ENCODE data around the gene ADAM8. TPM values are rescaled to one million over a fixed set of nuclear protein-coding genes. Genes with fewer than 3 reads are reported as not detected.

Gene ADAM8
- total and polyA plus RNA-seq, 2 of the 4 experiments (the other 2 are of a cell fraction): under 0.01 to 0.74 TPM

GRCh38 chr10:133249094-133249780 lies 27.4 kb downstream of the ADAM8 start:
- Histone ChIP-seq H3K9me3 (ENCODE audit: control insufficient read depth, insufficient read depth, low read length) (no peaks in the 10 kb centered on the region), H3K36me3 (ENCODE audit: control insufficient read depth, insufficient read depth, low read length) (no peaks in the 10 kb centered on the region), H3K4me2 (ENCODE audit: low read depth, low read length) (no peak overlapping the region), H3K27ac (ENCODE audit: insufficient read depth, low read length) (no peak overlapping the region), H2BK120ac (ENCODE audit: low read depth, low read length) (no peak overlapping the region), H2AFZ (replicated peaks; ENCODE audit: low read length, poor library complexity) (no peak overlapping the region), H3K56ac (ENCODE audit: extremely low read depth, insufficient read depth, low read length) (no peak overlapping the region), H3K23ac (ENCODE audit: low read depth, low read length) (no peak overlapping the region), H3K18ac (ENCODE audit: low read depth, low read length) (no peak overlapping the region), H2BK20ac (ENCODE audit: low read depth, low read length) (no peak overlapping the region), H4K91ac (ENCODE audit: insufficient read depth, low read depth, low read length) (no peak overlapping the region), H4K5ac (ENCODE audit: low read depth, low read length) (no peak overlapping the region), H3K27me3 (ENCODE audit: control insufficient read depth, insufficient read depth, low read length) (peaks cover 14% of the 10 kb centered on the region), H2AK5ac (ENCODE audit: low read depth, low read length) (no peak overlapping the region), H3K4me1 (ENCODE audit: control insufficient read depth, insufficient read depth, low read length) (no peaks in the 10 kb centered on the region), H3K79me1 (ENCODE audit: low read depth in 1 of 2, low read length in 2 of 2) (no peaks in the 10 kb centered on the region), H3K4ac (ENCODE audit: low read depth, low read length) (no peak overlapping the region), H3K4me3 (ENCODE audit: insufficient read depth, low read depth, low read length) (no peak overlapping the region), H2BK15ac (ENCODE audit: low read depth, low read length) (no peak overlapping the region), H3K14ac (replicated peaks; ENCODE audit: low read depth, low read length) (no peak overlapping the region), H2AK9ac (replicated peaks; ENCODE audit: low read depth, low read length, poor library complexity) (no peak overlapping the region), H3K9me1 (ENCODE audit: insufficient read depth, low read length) (no peaks in the 10 kb centered on the region), H2BK5ac (ENCODE audit: low read depth, low read length, poor library complexity, severe bottlenecking) (no peak overlapping the region), H4K20me1 (ENCODE audit: insufficient read depth, low read length) (no peaks in the 10 kb centered on the region), H4K8ac (ENCODE audit: low read depth in 2 of 2, low read length in 2 of 2) (no peak overlapping the region), H3K9ac (ENCODE audit: low read depth, low read length) (no peak overlapping the region)
- no TSS peak for BruUV-seq (replicated peaks)
- ATAC-seq (ENCODE audit: low read depth) (no peak), DNase-seq (no peak)
- POLR2A ChIA-PET (ENCODE audit: unreplicated experiment): no interaction called here
- WGBS, 2 experiments (ENCODE audit: extremely low coverage in 2 of 2, insufficient read length in 1 of 2): 55% methylated on average over 4 of the region's 21 CpGs; no CpG with 5 or more reads in 1 of the 2 experiments
- intact Hi-C loops (cut with micrococcal nuclease) (no loop called here), dilution Hi-C loops (cut with HindIII; ENCODE audit: low sequenced_read_pairs, unreplicated experiment) (no loop called here), in situ Hi-C loops (cut with MboI; ENCODE audit: low sequenced_read_pairs) (no loop called here)
- TF ChIP-seq SMC3 (IDR thresholded peaks at IDR 0.05; ENCODE audit: low read depth, low read length) (no peak), MXI1 (IDR thresholded peaks at IDR 0.05; ENCODE audit: borderline replicate concordance, low read depth, low read length) (no peak), RAD21 (IDR thresholded peaks at IDR 0.05; ENCODE audit: low read length) (no peak), NFE2L2 (IDR thresholded peaks at IDR 0.05; ENCODE audit: low read depth, low read length) (no peak)
- CTCF ChIA-PET: no interaction called here
